ENCODE results near the gene CCDC60.

The CCDC60 gene

GRCh38 chr12:119576118-119576810 is 241.7 kb downstream of the CCDC60 start:
- no peak for TF ChIP-seq SPI1 (IDR thresholded peaks at IDR 0.05; ENCODE audit: borderline replicate concordance, low read depth)
- TF ChIP-seq GABPA (IDR thresholded peaks at IDR 0.05; ENCODE audit: low read depth), result no peak
- TF ChIP-seq REST (IDR thresholded peaks at IDR 0.05; ENCODE audit: insufficient replicate concordance, low read depth), result no peak
- no peak for TF ChIP-seq CTCF (IDR thresholded peaks at IDR 0.05; ENCODE audit: insufficient read depth, low read length)
- TF ChIP-seq POLR2AphosphoS5 (IDR thresholded peaks at IDR 0.05; ENCODE audit: low read depth), result no peak
- Histone ChIP-seq H3K4me3 (replicated peaks; ENCODE audit: insufficient read depth, low read length) (no peak overlapping the region), H3K27ac (replicated peaks) (no peak overlapping the region), H3K27me3 (ENCODE audit: insufficient read depth, poor library complexity, severe bottlenecking) (no peaks in the 10 kb centered on the region)
- no peak for DNase-seq (ENCODE audit: low read depth in 1 of 2, low spot score in 1 of 2)

GRCh38 chr12:119576915-119577314 is 242.4 kb downstream of the CCDC60 start:
- TF ChIP-seq POLR2AphosphoS5 (IDR thresholded peaks at IDR 0.05; ENCODE audit: low read depth) (no peak), GABPA (IDR thresholded peaks at IDR 0.05; ENCODE audit: low read depth) (no peak), REST (IDR thresholded peaks at IDR 0.05; ENCODE audit: insufficient replicate concordance, low read depth) (no peak), SPI1 (IDR thresholded peaks at IDR 0.05; ENCODE audit: borderline replicate concordance, low read depth) (no peak), CTCF (IDR thresholded peaks at IDR 0.05; ENCODE audit: insufficient read depth, low read length) (no peak)
- no peak overlapping the region for H3K4me3 ChIP-seq (replicated peaks; ENCODE audit: insufficient read depth, low read length)
- no peak overlapping the region for H3K27ac ChIP-seq (replicated peaks)
- DNase-seq (ENCODE audit: low read depth in 1 of 2, low spot score in 1 of 2), result no peak
- no peaks in the 10 kb centered on the region for H3K27me3 ChIP-seq (ENCODE audit: insufficient read depth, poor library complexity, severe bottlenecking)

- no peak for DNase-seq (ENCODE audit: low read depth in 1 of 2, low spot score in 1 of 2)
- TF ChIP-seq SPI1 (IDR thresholded peaks at IDR 0.05; ENCODE audit: borderline replicate concordance, low read depth) (no peak), REST (IDR thresholded peaks at IDR 0.05; ENCODE audit: insufficient replicate concordance, low read depth) (no peak), POLR2AphosphoS5 (IDR thresholded peaks at IDR 0.05; ENCODE audit: low read depth) (no peak), GABPA (IDR thresholded peaks at IDR 0.05; ENCODE audit: low read depth) (no peak), CTCF (IDR thresholded peaks at IDR 0.05; ENCODE audit: insufficient read depth, low read length) (no peak)
- no peak overlapping the region for H3K27ac ChIP-seq (replicated peaks)
- H3K4me3 ChIP-seq (replicated peaks; ENCODE audit: insufficient read depth, low read length), result no peak overlapping the region
- no peaks in the 10 kb centered on the region for H3K27me3 ChIP-seq (ENCODE audit: insufficient read depth, poor library complexity, severe bottlenecking)
Measured at GRCh38 chr12:119578112-119578511, 243.6 kb downstream of the CCDC60 start.
